Measurements from ENCODE around the gene PARN.
"Not testable (repeated sequence)": the region's sequence is repeated elsewhere in the genome, so short reads cannot be mapped to it uniquely, and the experiment has no call there.

Gene PARN

DNA sequence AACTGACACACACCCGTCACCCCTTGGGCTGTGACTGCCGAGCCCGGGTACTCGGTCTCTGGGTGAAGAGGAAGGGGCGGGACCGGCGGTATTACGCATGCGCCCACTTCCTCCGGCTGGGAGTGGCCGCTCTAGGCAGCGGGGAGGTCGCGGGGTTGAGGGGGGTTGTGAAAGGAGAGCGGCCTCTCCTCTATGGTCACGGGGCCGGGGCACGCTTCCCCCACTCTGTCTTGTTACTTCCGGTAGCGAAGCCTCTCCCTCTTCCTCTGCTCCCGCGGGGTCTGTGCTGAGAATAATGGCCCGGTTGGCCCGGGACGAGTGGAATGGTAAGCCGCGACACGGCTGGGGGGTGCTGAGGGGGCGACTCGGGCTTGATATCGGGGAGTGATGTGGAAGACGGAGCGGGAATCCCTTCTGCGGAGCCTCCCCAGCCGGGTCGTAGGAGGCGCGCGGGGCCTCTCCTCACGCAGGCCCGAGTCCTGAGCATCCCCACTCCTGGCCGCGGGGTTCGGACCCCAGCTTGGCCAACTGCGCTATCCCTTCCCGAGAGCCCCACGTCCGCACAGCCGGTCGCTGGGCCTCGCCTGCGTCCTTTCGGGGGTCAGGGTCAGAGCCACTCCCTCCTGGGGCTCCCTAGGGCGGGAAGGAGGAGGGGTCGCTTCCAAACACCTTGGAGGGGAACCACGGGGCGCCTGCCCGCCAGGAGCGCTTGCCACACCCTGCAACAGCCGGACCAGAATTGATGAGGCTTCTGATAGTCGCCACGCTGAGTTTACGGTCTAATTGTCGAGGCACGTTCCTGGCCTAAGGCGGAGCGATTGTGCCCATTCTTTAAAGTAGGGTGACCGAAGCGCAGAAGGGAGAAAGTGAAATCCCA is 2.9 kb upstream of the PARN start, which contains the start of gene BFAR:
BFAR (plus strand) TSS at position 259 of the 877 bp plus-strand sequence. CDS start 11,396 bp downstream, outside the sequence.
- peak; percentile 91 for DNase-seq

DNA sequence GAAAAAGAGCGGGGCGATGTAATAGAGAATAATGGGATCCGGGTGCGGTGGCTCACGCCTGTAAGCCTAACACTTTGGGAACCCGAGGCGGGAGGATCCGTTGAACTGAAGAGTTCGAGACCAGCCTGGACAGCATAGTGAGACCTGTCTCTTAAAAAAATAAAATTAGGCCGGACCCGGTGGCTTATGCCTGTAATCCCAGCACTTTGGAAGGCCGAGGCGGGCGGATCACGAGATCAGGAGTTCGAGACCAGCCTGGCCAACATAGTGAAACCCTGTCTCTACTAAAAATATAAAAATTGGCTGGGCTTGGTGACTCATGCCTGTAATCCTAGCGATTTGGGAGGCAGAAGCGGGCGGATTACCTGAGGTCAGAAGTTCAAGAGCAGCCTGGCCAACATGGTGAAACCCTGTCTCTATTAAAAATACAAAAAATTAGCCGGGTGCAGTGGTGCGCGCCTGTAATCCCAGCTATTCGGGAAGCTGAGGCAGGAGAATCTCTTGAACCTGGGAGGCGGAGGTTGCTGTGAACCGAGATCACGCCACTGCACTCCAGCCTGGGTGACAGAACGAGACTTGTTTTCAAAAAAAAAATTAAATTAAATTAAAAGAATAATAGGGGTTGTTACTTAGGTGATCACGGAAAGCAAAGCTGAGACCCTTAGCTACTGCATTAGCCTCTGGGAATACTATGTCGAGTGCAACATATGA is 715 bp upstream of the PARN start:
- not testable (repeated sequence) for DNase-seq

GRCh38 chr16:14629612-14629918 is 495 bp downstream of the PARN start:
- peak; percentile 30 for DNase-seq

DNA sequence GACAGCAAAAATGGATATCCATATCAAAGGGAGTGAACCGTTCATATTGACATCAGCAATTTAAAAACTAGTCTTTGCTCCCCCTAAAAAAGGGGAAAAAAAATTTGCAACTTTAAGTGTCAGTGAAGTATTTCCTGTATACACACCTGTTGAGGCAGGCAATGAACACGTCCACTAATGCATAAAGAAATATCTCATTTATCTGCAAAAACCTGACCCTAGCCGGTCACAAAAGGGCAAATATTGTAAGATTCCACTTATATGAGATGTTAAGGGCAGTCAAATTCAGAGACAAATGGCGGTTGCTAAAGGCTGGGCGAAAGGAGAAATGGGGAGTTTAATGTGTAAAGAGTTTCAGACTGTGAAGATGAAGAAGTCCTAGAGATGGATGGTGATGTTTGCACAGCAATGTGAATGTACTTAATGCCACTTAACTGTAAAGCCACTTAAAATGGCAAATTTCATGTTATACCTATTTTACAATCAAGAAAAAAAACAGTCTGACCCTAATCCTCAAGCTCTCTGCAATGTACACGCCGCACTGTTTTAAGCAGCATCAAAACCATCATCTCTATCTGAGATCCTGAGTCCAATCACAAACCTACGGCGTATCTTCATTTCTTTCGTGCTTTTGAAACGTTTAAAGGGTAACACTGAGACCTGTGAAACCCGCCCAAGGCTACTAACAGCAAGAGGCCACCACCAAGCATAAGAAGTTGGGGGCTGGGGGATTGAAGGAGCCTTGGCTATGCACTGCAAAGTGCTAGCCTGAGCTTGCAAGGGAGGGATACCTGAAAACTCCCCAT is 1.1 kb downstream of the PARN start:
- peak; percentile 12 for DNase-seq

- no peak for DNase-seq
Measured at GRCh38 chr16:14627078-14627477, 3.0 kb downstream of the PARN start.

DNA sequence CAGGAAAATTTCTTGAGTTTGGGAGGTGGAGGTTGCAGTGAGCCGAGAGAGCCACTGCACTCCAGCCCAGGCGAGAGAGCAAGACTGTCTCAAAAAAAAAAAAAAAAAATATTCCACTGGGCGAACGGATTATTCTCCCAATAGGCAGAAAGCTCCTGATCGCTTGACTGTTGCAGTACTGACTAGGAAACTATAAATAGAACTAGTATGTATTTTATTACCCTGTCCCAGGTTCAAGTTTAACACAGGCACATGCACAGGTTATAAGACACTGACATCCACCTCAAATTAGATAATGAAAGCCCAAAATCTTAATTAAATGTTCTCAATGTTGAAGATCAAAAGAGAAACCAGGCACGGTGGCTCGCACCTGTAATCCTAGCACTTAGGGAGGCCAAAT is 11.5 kb downstream of the PARN start:
- no peak for DNase-seq

DNA sequence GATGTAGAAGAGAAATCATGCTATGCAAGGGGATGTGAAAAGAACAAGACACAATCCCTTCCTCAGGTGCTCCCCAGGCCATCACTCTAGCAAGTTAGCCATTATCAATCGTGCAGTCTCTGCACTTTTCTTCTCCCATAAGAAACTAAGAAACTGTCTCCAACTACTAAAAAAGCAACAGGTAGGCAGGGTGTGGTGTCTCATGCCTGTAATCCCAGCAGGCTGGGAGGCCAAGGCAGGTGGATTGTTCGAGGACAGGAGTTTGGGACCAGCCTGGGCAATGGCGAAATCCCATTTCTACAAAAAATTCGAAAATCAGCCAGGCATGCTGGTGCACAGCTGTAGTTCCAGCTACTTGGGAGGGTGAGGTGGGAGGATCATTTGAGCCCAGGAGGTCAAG is 13.8 kb downstream of the PARN start:
- no peak for DNase-seq

DNA sequence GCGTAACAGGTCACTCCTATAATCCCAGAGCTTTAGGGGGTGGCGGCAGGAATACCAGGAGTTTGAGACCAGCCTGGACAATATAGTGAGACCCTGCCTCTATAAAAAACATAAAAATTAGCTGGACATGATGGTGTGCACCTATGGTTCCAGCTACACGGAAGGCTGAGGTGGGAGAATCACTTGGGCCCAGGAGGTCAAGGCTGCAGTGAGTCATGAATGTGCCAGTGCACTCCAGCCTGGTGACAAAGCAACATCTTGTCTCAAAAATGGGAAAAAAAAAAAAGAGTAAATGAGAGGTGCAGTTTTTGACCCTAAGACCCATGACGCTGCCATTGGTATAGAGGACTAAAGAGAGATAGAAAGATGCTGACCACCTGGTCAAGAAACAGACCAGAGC is 16.1 kb downstream of the PARN start:
- DNase-seq: no peak

- DNase-seq: no peak
Measured at GRCh38 chr16:14611660-14612059, 18.4 kb downstream of the PARN start.

GRCh38 chr16:14609716-14610115 is 20.3 kb downstream of the PARN start:
- DNase-seq: no peak

GRCh38 chr16:14608604-14609003 is 21.5 kb downstream of the PARN start:
- no peak for DNase-seq

GRCh38 chr16:14608111-14608566 is 21.9 kb downstream of the PARN start:
- no peak for DNase-seq

DNA sequence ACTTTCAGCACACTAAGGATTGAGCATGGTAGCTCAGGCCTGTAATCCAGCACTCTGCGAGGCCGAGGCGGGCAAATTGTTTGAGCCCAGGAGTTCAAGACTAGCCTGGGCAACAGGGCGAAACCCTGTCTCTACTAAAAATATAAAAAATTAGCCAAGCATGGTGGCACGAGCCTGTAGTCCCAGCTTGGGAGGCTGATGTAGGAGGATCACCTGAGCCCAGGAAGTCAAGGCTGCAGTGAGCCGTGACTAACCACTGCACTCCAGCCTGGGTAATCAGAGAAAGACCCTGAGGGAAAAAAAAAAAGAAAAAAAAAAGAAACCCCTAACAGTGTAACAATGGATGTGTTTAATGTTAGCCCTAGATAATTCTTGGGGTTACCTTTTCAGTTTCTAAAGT is 24.0 kb downstream of the PARN start:
- DNase-seq: no peak

GRCh38 chr16:14602443-14602963 is 27.6 kb downstream of the PARN start:
- no peak for DNase-seq

DNA sequence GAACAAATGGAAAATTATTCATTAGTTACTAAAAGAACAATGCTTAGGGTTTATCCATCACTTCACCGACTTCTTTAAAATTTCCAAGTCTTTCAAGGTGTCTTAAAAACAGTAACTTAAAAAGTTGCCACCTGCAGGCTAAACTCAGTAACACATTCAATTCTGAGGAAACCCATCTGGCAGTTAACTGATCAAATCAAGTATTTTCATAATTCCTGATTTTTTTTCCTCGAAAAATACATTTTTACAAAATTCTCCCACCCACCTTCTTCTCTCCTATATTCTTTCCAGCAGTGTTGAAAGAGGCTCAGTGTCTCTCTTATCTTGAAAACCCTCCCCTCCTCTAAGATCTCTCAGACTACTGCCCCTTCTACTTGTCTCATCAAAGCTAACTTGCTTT is 29.9 kb downstream of the PARN start:
- no peak for DNase-seq

DNA sequence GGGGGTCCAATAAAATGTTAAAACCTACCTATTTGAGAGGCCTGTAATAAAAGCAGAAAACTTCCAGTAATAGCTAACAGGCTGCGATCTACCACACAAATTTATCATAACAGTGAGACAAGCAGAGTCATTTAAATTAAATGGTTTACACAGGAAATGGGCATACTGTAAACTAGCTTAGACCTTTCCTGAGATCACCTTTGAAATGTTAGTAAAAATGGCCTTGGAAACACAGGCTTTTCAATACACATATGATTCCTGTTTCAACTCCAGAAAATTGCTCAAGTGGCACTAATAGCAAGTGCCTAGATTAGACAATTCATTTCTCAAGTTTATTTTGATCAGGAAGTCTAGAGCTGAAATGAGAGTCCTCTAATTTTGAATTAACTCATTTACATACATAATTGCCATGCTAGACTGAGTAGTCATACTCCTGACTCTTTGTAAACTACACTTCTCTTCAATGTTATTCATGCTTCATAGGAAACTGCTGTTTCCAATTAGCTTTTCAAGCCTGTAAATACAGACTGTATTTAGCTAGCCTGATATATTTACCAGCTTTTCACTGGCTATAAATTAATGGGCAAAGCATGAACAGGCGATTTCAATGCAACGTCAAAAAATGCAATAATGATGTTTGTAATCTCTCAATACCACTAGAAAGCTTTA is 43.3 kb downstream of the PARN start:
- DNase-seq: peak; percentile 65

DNA sequence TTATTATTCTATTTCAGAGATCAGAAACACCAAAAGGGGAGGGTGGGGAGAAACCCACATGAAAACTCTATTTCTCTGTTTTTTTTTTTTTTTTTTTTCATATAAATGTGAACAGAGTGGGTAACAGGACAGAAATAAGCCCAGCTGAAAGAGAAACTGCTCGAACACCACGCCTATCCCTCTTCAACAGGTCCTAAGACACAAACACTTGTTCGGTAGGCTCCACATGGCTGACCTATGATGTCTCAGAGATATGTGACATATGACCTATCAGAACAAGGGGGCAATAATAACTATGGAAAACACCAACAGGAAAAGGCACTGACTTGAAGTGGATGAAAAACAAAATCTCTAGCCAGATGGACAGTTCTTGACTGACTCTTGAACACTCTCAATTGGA is 44.8 kb downstream of the PARN start:
- peak; percentile 91 for DNase-seq

- not testable (repeated sequence) for DNase-seq
Measured at GRCh38 chr16:14580926-14581325, 49.1 kb downstream of the PARN start.

GRCh38 chr16:14579266-14579665 is 50.8 kb downstream of the PARN start:
- no peak for DNase-seq

- DNase-seq: no peak
Measured at GRCh38 chr16:14576532-14576931, 53.5 kb downstream of the PARN start.

DNA sequence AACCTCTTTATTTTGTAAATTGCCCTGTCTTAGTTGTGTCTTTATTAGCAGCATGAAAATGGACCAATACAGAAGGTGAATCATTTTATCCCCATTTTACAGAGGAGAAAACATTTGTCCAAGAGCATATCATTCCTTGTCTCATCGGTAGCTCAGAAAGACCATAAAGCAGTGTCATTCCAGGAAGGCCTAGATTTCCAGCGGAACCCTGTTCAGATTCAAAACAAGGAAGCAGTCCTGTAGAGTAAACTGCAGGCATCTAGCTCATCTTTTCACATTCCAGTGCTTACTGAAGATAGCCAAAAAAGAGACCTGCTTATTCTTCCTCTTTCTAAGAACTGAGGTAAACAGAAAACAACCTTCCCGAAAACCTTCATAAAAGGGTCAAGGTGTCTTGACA is 54.0 kb downstream of the PARN start:
- no peak for DNase-seq

GRCh38 chr16:14574698-14575415 is 55.2 kb downstream of the PARN start:
- not testable (repeated sequence) for DNase-seq
